ENCODE data around the gene IFNL1.

DNA sequence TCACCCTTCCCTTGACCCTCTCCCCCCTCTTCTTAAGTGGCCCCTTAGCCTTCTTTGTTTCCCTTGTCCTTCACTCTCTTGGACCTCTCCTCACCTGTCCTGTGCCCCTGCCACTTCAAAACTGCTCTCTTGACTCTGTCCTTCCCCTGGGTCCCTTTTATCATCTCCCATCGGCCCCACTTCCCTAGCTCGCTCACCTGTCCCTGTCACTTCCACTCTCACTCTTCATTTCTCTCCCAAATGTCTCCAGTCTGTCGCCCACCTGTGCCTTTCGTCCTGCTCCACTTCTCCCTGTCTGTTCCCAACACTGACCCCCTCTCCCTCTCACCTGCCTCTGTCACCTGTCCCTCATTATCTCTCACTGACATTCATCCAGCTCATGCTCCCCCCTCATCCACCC, 699 bp downstream of the IFNL1 start:
- no peak for TF ChIP-seq CTCF (IDR thresholded peaks at IDR 0.05; ENCODE audit: extremely low read depth in 1 of 2, insufficient read depth in 1 of 2, low read depth in 1 of 2, low read length in 2 of 2)
- TF ChIP-seq POLR2AphosphoS5 (IDR thresholded peaks at IDR 0.05; ENCODE audit: insufficient read depth, low read depth, low read length), result no peak
- TF ChIP-seq EZH2 (IDR thresholded peaks at IDR 0.05; ENCODE audit: borderline replicate concordance, low read depth, low read length, severe bottlenecking), result no peak
- no peak for TF ChIP-seq POLR2A (IDR thresholded peaks at IDR 0.05; ENCODE audit: low read depth, low read length)
- TF ChIP-seq, protein P1, sequence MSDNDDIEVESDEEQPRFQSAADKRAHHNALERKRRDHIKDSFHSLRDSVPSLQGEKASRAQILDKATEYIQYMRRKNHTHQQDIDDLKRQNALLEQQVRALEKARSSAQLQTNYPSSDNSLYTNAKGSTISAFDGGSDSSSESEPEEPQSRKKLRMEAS (IDR thresholded peaks at IDR 0.05; ENCODE audit: insufficient read depth, insufficient read length), result no peak

All from endothelial cell of umbilical vein (primary cell).